ENCODE results near the gene GATB.
A peak's percentile ranks its signal among the peaks of the same experiment; 100 is the strongest.

GATB gene, protein sequence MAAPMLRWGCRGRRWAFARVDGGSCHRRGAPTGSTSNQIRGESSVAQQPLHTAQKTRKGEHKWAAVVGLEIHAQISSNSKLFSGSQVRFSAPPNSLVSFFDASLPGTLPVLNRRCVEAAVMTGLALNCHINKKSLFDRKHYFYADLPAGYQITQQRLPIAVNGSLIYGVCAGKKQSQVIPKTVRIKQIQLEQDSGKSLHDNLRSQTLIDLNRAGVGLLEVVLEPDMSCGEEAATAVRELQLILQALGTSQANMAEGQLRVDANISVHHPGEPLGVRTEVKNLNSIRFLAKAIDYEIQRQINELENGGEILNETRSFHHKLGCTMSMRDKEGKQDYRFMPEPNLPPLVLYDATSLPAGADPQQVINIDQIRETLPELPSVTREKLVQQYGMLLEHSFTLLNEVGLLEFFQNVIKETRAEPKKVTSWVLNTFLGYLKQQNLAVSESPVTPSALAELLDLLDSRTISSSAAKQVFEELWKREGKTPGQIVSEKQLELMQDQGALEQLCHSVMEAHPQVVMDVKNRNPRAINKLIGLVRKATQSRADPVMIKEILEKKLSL

DNA sequence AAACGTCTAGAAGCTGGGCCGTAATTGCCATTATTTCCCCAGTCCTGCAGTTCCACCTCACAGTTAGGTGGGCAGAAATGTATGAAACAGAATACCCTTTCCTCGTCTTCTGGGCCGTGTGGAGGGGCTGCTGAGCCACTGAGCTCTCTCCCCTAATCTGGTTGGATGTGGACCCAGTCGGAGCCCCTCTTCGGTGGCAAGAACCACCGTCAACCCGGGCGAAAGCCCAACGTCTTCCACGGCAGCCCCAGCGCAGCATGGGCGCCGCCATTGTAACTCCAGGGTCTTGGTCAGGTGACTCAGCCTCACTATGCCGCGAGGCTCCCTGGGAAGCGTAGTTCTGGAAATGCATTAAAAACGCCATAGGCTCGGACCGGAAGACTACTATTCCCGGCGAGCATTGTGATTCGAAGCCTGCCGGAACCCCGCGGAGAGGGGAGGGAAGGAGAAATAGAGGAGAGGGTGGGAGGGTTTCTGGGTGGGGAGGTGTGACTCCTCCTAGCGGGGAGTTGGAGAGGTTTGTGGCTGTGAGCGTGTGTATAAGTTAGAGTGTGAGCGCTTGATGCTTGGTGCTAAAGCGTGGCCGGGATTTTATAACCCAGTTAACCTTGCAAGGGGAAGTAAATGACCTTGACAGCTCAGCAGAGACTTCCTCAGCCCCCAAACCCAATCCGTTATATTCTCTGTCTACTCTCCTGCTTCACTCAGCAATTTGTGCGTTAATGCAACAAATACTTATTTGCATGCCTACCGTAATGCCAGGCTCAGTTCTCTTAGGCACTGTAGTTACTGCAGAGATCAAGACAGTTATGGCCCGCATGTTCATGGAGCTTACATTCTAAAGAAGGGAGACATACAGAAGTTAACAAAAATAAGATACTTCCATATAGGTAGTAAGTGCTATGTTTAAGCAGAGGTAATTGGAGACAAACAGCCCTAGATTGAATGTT, at the start of gene GATB:
Gene GATB (minus strand): TSS at position 296 of the 950 bp plus-strand sequence. CDS start 25 bp downstream, at position 271.
- peak; percentile 55 for DNase-seq

DNA sequence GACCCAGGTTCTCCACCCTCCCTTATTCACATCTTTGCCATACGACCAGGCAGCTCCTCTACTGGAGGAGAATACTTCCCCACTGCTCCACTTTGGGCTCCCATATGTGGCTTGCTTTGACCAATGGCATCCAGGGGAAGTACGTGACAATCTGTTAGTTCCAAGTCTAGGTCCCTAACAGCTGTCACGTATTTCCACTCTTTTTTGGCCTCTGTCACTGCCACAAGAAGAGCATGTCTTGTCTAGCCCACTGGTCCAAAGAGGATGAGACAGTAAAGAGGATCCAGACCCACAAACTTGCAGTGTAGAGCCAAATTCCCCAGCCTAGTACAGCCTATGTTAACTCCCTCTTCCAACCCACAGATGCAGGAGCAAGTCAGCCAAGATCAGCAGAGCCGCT, 49.7 kb upstream of the GATB start:
- DNase-seq = no peak

- DNase-seq = no peak
Observed at GRCh38 chr4:151809716-151810115, 48.9 kb upstream of the GATB start.

DNA sequence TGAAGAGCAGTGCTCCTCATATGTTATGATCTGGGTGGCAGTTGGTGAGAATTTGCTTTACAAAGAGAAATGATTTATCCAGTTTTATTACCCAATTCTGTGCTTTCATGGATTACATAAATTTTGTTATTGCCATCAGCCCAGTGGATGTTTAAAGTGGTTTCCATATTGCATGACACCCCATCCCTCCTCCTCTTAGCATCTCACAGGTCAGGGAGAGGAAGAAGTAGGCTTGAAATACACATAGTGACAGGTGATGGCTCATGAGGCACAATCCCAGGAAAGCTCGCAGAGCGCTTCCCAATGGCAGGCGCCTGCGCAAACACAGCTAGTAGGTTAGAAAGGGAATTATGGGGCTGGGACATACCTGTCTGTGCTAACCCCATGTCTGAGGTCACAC, 47.7 kb upstream of the GATB start:
- no peak for DNase-seq

DNA sequence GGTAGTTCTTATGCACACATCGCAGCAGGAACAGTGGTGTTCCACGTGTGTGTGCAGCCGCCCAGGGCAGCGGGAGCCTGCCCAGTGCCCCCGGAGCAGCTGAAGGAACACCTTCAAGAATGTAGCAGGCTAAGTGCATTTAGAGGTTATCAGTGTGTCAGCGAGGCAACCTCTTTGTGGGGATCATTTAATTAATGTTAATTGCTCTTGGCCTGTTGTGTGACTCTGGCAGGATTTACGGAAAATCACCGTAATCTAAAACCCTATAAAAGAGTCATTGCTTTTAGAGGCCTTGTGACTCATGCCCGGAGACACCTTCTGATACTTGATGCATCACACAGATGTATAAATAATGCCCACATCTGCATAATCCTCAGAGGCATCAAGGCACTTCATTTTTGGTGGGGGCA, 47.3 kb upstream of the GATB start:
- no peak for DNase-seq

GRCh38 chr4:151807220-151807619, 46.4 kb upstream of the GATB start:
- DNase-seq = no peak

GRCh38 chr4:151806511-151806927, 45.7 kb upstream of the GATB start:
- DNase-seq = no peak

DNA sequence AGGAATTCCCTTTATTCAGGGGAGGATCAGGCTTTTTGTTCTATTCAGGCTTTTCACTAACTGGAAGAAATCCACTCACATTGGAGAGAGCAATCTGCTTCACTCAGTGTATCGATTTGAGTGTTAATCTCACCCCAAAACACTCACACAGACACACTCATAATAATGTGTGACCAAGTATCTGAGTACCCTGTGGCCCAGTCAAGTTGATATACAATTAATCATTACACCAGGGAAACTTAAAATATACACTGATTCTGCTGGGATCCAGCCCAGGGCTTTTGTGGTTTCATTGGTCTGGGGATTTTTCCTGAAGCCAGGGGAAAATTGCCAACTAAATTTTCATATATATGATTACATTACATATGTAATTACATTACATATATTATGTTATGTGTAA, 44.0 kb upstream of the GATB start:
- DNase-seq = no peak

GRCh38 chr4:151804086-151804630, 43.4 kb upstream of the GATB start:
- no peak for DNase-seq

DNA sequence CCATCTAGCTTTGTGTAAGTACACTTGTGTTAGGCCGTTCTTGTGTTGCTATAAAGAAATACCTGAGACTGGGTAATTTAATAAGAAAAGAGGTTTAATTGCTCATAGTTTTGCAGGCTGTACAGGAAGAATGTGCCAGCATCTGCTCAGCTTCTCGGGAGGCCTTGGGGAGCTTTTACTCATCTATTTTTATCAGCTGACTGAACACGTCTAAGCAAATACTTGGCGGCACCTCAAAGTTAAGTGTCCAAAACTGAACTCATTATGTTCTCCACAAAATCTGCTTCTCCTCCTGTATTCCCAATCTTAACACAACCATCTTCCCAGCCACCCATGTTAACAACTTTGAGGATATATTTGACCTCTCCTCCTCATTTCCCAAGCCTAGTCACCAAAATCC, 42.4 kb upstream of the GATB start:
- no peak for DNase-seq

GRCh38 chr4:151801547-151802516, 41.0 kb upstream of the GATB start:
- no peak for DNase-seq

- no peak for DNase-seq
Observed at GRCh38 chr4:151799417-151800012, 38.7 kb upstream of the GATB start.

GRCh38 chr4:151798678-151799416, 38.0 kb upstream of the GATB start:
- no peak for DNase-seq

- no peak for DNase-seq
Observed at GRCh38 chr4:151797853-151798252, 37.0 kb upstream of the GATB start.

- DNase-seq = no peak
Observed at GRCh38 chr4:151797131-151797530, 36.3 kb upstream of the GATB start.

DNA sequence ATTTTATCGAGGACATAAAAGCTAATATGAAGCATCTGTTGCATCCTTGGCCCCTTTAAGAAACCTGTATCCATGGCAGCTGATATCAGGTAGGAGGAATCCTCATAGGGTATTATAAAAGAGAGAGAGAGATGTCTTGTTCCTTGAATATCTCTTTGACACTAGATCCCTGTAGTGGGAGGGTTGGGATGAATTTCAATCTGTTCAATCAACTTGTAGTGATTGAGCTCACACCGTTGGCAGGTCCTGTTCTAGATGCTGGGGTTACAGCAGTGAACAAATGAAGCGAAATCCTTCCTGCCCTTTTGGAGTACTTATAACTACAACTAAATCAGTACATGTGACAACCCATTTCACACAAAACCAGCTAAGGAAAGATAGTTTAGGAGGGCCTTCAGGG, 35.3 kb upstream of the GATB start:
- no peak for DNase-seq

- no peak for DNase-seq
Observed at GRCh38 chr4:151792995-151793394, 32.2 kb upstream of the GATB start.

DNA sequence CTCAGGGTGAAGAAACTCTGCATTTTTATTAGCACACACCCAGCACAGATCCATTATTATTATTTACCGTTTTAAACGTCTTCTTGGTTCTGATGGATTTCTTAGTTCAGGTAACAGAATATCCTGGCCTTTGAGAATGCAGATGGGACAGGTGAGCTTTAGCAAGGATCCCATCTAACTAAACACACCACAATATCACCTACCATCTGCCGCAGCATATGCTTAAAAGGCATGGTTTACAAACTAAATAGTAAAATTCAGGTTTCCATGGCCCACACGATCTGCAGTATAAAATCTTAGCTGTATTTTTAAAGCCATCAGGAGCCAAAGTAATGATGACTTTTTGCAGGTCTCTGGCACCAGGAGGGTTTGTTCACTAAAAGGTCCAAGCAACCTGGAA, 31.7 kb upstream of the GATB start:
- no peak for DNase-seq

DNA sequence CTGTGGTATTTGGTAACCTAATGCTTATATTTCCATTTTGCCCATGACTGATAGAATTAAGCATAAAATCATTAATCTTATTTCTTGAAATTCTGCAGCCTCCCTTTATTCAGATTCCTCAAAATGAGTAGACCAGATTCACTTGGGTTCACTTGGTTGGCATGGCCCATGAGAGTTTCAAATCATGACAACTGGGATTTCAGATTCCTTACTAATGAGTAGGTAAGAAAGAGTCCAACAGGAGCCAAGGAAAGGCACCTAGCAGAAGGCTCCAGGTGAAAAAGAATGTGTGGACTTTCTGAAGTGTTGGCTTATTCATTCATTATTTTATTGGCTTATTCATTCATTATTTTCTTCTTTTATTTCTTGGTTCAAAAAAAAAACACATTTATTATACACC, 27.2 kb upstream of the GATB start:
- DNase-seq = no peak

GRCh38 chr4:151786158-151786495, 25.3 kb upstream of the GATB start:
- DNase-seq = no peak
